ENCODE measurements around the gene LPCAT2. TPM values are rescaled to one million over a fixed set of nuclear protein-coding genes. Genes with fewer than 3 reads are reported as not detected.

Gene LPCAT2
- total and polyA plus RNA-seq, 2 experiments from 2014 or later: 7.8 to 23.8 TPM

- TF ChIP-seq CTCF (conservative IDR thresholded peaks at IDR 0.05; ENCODE audit: low read depth in 2 of 2) (no peak), ZNF331 (CRISPR knock-in tag; IDR thresholded peaks at IDR 0.05; ENCODE audit: low read depth) (no peak), NANOG (IDR thresholded peaks at IDR 0.05; ENCODE audit: borderline replicate concordance) (no peak)
Measured at GRCh38 chr16:55630774-55631173, 121.9 kb downstream of the LPCAT2 start (continued).

GRCh38 chr16:55632259-55632658 lies 123.4 kb downstream of the LPCAT2 start:
- TF ChIP-seq NANOG (IDR thresholded peaks at IDR 0.05; ENCODE audit: borderline replicate concordance) (no peak), STAT1 (IDR thresholded peaks at IDR 0.05; ENCODE audit: unreplicated experiment) (no peak), REST (IDR thresholded peaks at IDR 0.05; ENCODE audit: unreplicated experiment) (no peak), ETS1 (IDR thresholded peaks at IDR 0.05) (no peak), ZNF114 (CRISPR knock-in tag; IDR thresholded peaks at IDR 0.05) (no peak), ZNF331 (CRISPR knock-in tag; IDR thresholded peaks at IDR 0.05; ENCODE audit: low read depth) (no peak), POLR2AphosphoS5 (IDR thresholded peaks at IDR 0.05; ENCODE audit: low read depth) (no peak), EZH2 (IDR thresholded peaks at IDR 0.05; ENCODE audit: low read depth, unreplicated experiment) (no peak), EZH2phosphoT487 (IDR thresholded peaks at IDR 0.05; ENCODE audit: unreplicated experiment) (no peak), CREB1 (CRISPR knock-in tag; IDR thresholded peaks at IDR 0.05; ENCODE audit: low read depth) (no peak), JUNB (IDR thresholded peaks at IDR 0.05; ENCODE audit: unreplicated experiment) (no peak), ZNF462 (CRISPR knock-in tag; IDR thresholded peaks at IDR 0.05) (no peak)
- Histone ChIP-seq H3K27me3 (ENCODE audit: insufficient read depth) (no peaks in the 10 kb centered on the region), H3K79me2 (replicated peaks; ENCODE audit: insufficient read depth) (no peaks in the 10 kb centered on the region), H3K36me3 (ENCODE audit: insufficient read depth) (peaks cover 14% of the 10 kb centered on the region), H4K20me1 (replicated peaks; ENCODE audit: insufficient read depth) (no peaks in the 10 kb centered on the region), H3K4me3 (no peak overlapping the region), H3K4me2 (no peak overlapping the region), H3K4me1 (ENCODE audit: insufficient read depth) (peaks cover 6% of the 10 kb centered on the region; the same call in 1 of the 2 replicates), H2AFZ (no peak overlapping the region), H3K9me2 (ENCODE audit: insufficient read depth) (peaks cover 11% of the 10 kb centered on the region; the same call in 1 of the 2 replicates), H3K27ac (ENCODE audit: low read depth) (no peak overlapping the region), H3F3A (replicated peaks; ENCODE audit: low read depth) (no peaks in the 10 kb centered on the region)
- peaks cover 4% of the 10 kb centered on the region for H3K27me3 Mint-ChIP-seq (ENCODE audit: insufficient read depth, low read depth, poor library complexity)
- peaks cover 6% of the 10 kb centered on the region; the same call in 2 of the 3 replicates for H3K4me1 Mint-ChIP-seq
- H3K4me3 Mint-ChIP-seq: no peak overlapping the region
- peaks cover 41% of the 10 kb centered on the region for H3K9me3 Mint-ChIP-seq
- H3K27ac Mint-ChIP-seq: no peak overlapping the region
- DNase-seq (ENCODE audit: low spot score): no peak
- peaks cover 16% of the 10 kb centered on the region; the same call in 1 of the 3 replicates for H3K36me3 Mint-ChIP-seq (ENCODE audit: low read depth)
- ATAC-seq: no peak
